Measurements from ENCODE around the gene CD86. TPM values are rescaled to one million over a fixed set of nuclear protein-coding genes. Genes with fewer than 3 reads are reported as not detected.

Gene CD86
- total RNA-seq, 1 donor from 2014 or later: not detected

DNA sequence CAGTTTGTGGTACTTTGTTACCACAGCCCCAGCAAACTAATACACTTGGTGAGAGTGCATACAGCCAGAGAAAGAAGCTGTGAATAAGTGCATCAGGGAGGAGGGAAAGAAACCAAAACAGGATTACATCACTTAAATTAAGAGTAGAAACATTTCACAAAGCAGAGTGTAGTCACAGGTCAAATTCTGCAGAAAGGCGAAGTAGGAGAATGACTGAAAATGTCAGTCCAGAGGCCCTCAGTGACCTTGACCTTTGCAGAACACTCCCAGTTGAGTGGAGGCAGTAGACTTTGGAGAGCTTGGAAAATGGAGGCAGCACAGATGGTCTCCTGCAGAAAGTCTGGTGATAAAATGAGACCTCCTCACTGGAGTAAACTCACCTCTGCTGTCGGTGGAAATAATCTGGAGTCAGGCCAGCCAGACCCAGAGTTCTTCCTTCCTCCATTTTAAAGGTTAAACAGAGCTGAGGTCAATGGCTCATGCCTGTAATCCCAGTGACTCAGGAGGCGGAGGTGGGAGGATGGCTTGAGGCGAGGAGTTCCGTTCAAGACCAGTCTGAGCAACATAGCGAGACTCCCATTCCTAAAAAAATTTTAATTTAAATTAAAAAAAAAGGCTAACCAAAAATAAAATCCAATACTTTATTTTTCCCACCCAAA lies 5.0 kb downstream of the CD86 start:
- H3K36me3 Mint-ChIP-seq (ENCODE audit: low read depth): no peaks in the 10 kb centered on the region
- TF ChIP-seq, protein P1, sequence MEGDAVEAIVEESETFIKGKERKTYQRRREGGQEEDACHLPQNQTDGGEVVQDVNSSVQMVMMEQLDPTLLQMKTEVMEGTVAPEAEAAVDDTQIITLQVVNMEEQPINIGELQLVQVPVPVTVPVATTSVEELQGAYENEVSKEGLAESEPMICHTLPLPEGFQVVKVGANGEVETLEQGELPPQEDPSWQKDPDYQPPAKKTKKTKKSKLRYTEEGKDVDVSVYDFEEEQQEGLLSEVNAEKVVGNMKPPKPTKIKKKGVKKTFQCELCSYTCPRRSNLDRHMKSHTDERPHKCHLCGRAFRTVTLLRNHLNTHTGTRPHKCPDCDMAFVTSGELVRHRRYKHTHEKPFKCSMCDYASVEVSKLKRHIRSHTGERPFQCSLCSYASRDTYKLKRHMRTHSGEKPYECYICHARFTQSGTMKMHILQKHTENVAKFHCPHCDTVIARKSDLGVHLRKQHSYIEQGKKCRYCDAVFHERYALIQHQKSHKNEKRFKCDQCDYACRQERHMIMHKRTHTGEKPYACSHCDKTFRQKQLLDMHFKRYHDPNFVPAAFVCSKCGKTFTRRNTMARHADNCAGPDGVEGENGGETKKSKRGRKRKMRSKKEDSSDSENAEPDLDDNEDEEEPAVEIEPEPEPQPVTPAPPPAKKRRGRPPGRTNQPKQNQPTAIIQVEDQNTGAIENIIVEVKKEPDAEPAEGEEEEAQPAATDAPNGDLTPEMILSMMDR (conservative IDR thresholded peaks at IDR 0.05): no peak
- no peak overlapping the region for H3K27ac Mint-ChIP-seq (ENCODE audit: unreplicated experiment)
- no peaks in the 10 kb centered on the region for H3K4me1 Mint-ChIP-seq
- no peak overlapping the region for H3K4me3 Mint-ChIP-seq
- peaks cover 5% of the 10 kb centered on the region for H3K9me3 Mint-ChIP-seq
- no peaks in the 10 kb centered on the region for H3K27me3 Mint-ChIP-seq (ENCODE audit: low read depth)
- DNase-seq (ENCODE audit: low read depth, low spot score): no peak

- no peak for DNase-seq (ENCODE audit: low read depth, low spot score)
- Mint-ChIP-seq H3K9me3 (peaks cover 2% of the 10 kb centered on the region), H3K36me3 (ENCODE audit: low read depth) (no peaks in the 10 kb centered on the region), H3K27me3 (ENCODE audit: low read depth) (no peaks in the 10 kb centered on the region), H3K4me3 (no peak overlapping the region), H3K4me1 (peaks cover 13% of the 10 kb centered on the region), H3K27ac (ENCODE audit: unreplicated experiment) (no peak overlapping the region)
- TF ChIP-seq, protein P1 (conservative IDR thresholded peaks at IDR 0.05): no peak
These were observed 8.7 kb downstream of the CD86 start for GRCh38 chr3:122063908-122064307.

DNA sequence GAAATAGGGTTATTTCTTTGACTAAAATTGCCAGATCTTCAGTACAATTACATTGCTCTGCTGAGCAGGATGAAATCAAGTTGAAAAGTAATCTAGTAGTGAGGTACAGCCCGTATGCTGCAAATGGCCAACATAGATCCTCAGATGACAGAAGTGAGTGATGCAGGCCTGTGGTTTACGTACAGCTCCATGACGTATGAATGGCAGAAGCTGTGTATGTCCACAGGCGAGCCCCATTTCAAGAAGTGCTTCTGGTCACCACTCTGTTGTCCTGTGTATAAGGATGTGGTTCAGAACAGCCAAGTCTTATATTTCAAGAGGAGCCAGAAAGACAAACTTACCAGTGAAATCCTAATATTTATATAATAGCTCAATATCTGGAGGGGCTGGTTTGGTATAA lies 9.2 kb downstream of the CD86 start:
- no peaks in the 10 kb centered on the region for H3K36me3 Mint-ChIP-seq (ENCODE audit: low read depth)
- no peak for DNase-seq (ENCODE audit: low read depth, low spot score)
- TF ChIP-seq, protein P1 (conservative IDR thresholded peaks at IDR 0.05): no peak
- H3K4me3 Mint-ChIP-seq: no peak overlapping the region
- no peak overlapping the region for H3K27ac Mint-ChIP-seq (ENCODE audit: unreplicated experiment)
- H3K27me3 Mint-ChIP-seq (ENCODE audit: low read depth): no peaks in the 10 kb centered on the region
- H3K9me3 Mint-ChIP-seq: no peaks in the 10 kb centered on the region
- peaks cover 13% of the 10 kb centered on the region for H3K4me1 Mint-ChIP-seq

DNA sequence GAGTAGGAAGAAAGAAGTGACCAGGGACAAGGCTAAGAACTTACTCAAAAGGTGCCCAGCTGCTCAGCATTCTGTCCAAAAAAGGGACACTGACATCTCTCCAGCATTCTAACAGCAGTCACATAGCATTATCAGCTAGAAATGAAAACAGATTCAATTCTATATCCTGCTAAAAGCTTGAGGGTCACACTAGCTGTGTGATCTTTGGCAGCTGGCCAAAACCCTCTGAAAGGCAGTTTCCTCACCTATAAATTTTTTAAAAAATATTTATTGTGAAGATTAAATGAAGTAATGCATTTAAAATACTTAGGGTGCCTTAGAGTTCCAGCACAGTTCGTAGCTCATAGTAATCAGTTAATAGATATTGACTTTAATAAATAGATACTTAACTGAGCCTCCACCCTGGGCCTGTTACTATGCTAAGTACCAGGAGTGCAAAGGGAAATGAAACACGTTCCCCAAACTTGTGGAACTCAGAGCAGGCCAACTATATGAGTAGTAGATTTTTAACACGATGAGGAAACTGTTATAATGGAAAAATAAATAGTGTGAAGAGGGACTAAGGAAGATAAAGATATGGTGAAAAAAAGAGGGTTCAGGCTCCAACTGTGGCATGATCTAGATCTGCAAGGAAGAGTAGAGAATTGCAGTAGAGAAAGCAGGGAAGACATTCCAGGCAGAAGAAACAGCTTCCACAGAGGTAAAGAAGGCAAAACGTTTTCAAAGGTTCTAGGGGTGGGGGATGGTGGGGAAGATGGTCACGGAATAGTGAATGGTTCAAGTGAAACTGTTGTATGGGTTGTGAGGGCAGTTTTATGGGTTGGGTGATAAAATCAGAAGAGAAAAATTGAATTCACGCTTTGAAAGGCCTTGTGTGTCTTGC lies 11.4 kb downstream of the CD86 start:
- no peak overlapping the region for H3K4me3 Mint-ChIP-seq
- TF ChIP-seq, protein P1 (conservative IDR thresholded peaks at IDR 0.05): no peak
- no peaks in the 10 kb centered on the region for H3K36me3 Mint-ChIP-seq (ENCODE audit: low read depth)
- H3K9me3 Mint-ChIP-seq: no peaks in the 10 kb centered on the region
- no peaks in the 10 kb centered on the region for H3K27me3 Mint-ChIP-seq (ENCODE audit: low read depth)
- no peak for DNase-seq (ENCODE audit: low read depth, low spot score)
- peaks cover 13% of the 10 kb centered on the region for H3K4me1 Mint-ChIP-seq
- H3K27ac Mint-ChIP-seq (ENCODE audit: unreplicated experiment): peak overlapping the region; percentile 22

GRCh38 chr3:122067214-122067550 lies 12.0 kb downstream of the CD86 start:
- TF ChIP-seq, protein P1 (conservative IDR thresholded peaks at IDR 0.05): no peak
- Mint-ChIP-seq H3K27ac (ENCODE audit: unreplicated experiment) (peak overlapping the region; percentile 22), H3K9me3 (no peaks in the 10 kb centered on the region), H3K27me3 (ENCODE audit: low read depth) (no peaks in the 10 kb centered on the region), H3K4me1 (peaks cover 13% of the 10 kb centered on the region), H3K36me3 (ENCODE audit: low read depth) (no peaks in the 10 kb centered on the region), H3K4me3 (no peak overlapping the region)
- DNase-seq (ENCODE audit: low read depth, low spot score): no peak
